GM18868 (cell line): Measurements from ENCODE around the gene LMOD3.

Source experiments
- ATAC-seq: cut with Tn5 transposase; IDR thresholded peaks from one replicate; pipeline ENCODE4 v1.9.1; 2021; ENCODE audit warnings: mild to moderate bottlenecking, moderate library complexity; ENCODE audit not compliant: unreplicated experiment

The LMOD3 gene

DNA sequence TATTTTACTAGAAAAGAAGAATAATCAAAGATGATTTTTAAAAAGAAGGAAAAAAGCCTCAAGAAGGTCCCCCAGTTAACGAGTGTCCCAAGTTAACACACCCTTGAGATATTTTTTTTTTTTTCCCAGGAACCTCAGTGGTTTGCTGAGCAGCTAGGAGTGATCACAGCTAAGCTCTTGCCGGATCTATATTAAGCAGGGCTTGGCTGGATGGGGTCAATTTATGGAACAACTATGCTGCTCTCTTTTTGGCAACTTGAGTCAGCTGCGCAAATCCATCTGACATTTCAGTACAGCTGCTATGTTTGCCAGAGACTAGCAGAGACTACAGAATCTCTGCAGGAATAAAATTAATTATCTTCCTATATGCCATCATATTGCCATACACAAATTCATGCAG, at the start of gene LMOD3:
TSS of gene LMOD3 (minus strand) at position 193 of the 400 bp plus-strand sequence. CDS start 209 bp downstream, outside the sequence.
- ATAC-seq = no peak

DNA sequence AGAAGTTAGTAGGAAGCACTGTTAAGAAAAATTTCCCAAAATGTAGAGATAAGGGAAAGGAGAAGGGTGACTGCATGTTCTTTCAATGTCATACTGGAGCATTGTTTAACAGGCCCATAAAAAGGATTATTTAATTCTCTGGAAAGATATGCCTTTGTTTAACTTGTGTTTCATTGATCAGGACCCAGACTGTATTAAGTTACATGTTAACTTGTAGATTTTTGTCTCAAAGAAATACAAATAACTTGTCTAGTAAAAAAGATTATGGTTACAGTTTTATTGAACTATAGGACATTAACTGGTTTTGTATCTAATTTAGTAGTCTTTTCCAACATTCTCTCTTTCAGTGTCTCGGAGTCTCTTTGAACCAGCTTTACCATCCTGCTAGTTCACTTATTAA, 49.7 kb upstream of the LMOD3 start:
- no peak for ATAC-seq

DNA sequence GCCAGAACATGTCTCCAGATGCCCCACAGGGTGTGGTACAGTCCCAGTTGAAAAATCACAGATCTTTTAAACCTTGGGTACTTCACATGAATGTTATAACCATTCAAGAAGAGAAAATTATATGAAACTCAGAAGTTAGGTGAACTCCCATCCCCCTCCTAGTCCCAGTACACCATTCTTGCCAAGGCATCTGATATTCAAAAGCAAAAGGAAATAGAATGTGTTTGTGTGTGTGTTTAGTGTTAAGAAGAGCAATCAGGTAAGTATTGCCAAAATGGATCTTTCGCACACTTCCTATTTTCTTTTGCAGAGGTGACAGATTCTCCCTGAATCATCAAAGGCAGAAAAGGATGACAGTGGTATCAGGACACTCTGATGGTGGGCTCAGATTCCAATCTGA, 44.1 kb upstream of the LMOD3 start:
- ATAC-seq = no peak

DNA sequence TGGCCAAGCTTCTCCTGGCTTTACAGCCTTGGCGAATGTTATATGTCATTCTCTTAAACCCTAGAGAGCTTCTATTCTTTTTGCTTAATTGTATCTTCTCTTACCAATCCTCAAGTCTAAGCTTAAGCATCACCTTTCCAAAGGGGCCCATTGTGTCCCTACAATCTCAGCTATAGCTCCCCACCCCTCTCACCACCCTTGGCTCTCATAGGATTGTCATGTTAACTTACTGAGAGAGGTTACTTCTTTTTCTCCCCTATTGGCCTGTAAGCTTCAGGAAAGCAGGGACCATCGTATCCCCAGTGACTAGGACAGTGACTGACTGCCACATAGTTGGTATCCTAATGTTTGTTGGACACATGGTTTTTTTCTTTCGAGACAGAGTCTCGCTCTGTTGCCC, 43.3 kb upstream of the LMOD3 start:
- no peak for ATAC-seq

DNA sequence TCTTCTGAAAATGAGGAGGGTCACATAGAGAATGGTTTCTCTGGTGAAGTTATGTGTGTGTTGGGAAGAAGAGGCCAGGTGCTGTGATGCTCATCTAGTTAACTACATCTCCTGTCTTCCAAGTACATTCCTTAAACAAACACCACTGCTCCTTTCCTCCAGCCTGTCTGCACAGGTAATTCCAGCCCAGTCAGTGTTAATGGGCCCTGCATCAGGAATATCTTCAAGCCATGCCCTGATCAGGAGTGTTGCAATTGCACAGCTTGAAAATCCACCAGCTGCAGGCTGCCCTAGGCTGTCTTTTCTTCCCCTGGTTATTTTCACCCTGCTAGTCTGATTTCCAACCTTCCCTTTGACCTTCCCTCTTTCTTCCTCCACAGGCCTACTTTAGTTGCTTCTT, 41.9 kb upstream of the LMOD3 start:
- ATAC-seq = no peak

DNA sequence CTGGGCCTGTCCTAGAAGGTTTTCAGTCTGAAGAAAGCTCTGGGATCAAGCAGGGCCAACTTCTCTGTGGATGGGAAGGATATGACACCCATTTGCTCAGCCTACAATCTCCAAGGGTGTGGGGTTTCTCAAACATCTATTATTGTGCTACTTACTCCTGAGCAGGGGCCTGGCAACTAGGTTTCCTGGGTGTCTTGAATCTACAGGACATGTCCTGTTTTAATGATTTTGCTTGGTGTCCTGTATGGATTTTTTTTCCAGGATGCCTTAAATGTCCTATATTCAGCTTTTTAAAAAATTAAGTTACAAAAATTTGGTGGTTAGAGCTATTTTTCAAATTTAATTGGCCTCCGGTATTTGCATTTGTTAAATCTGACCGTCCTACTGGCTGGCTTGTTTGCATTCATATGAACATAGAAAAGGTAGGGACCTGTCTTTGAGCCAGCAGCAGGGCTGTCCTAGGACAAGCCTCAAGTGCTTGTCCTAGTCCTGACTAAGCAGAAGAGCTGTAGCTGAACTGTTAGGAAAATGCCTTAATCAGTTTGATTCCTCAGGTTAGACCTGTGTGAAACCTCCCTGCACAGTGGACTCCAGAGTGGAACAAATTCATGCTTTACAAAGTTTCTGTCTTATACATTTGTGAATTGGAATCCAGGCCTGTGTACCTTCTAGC, 40.0 kb upstream of the LMOD3 start:
- no peak for ATAC-seq

DNA sequence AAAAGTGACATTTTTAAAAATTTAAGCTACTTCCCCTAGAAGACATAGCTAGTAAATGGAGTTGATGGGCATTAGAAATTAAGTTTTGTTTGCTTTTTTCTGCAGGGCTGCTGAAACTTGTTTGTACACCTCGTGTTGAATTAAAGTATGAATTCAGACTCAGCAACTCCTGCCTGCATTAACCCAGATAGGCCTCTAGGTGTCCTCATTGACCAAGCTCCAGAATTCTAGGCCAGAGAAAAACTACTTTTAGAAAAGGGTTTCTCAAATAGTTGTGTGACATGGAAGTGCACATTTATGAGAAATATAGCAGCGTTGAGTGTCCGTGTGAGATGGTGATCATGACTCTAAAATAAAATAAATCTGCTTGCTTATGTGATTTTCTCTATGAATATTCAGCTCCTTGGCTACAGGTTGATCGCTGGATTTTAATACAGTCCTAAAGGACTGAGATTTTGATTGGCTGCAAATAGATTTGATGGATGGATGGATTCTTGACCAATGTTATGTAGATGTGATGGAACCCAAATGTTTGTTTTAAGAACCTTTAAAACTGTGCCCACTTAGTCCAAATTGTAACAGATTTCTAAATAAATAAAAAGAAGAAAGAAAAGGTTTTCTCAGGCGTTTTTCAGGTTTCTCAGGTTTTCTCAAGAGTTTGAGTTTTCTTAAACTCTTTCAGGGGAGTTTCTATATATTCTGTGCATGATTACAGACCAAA, 39.4 kb upstream of the LMOD3 start:
- peak; percentile 69 for ATAC-seq

DNA sequence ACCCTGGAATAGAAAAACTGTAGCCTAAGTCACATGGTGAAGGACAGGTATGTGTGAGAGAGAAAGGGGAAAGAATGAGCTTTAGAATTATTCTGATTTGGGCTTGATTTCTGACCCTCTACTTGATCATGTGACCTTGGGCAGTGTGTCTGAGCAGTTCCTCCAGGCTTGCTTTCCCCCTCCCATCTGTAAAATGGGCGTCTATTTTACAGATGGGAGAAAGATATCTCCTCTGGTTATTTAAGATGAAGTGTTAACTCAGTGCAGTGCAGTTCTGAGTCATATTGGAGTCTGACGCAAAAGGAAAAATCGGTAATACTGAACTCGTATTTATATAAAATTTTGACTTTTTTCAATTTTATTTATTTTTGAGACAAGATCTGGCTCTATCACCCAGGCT, 38.1 kb upstream of the LMOD3 start:
- no peak for ATAC-seq

DNA sequence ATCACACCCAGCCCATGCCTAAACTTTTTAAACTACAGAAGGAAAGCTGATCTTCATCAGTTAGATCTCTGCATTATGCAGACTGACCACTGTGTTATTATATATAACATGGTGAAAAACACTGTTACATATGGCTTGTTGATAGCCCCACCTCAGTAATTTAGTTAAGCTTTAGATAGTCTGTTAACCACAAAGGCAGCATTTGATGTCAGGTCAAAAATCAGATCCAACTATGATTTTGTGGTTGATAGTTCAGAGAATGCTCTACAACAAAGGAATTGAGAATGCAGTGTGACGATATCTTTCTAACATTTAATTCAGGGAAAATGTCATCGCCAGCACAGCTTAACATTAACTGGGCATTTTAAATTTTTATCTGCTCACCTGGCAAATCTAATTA, 37.7 kb upstream of the LMOD3 start:
- ATAC-seq = no peak

DNA sequence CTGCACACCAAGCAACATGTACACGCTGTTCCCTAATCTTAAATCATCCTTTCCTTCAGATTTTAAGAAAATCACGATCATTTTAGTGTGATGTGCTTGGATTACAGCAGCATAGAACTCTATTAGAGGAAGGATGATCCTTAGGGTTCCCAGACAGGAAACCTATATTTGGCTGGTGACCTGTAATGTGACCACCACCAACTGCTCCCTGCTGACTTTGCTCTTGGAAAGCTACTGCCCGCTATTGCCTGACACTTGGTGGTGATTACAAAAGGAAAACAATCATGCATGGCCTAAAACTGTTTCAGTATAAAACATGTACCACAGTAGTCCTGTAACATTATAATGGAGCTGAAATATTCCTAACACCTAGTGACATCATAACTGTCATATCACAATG, 27.2 kb upstream of the LMOD3 start:
- ATAC-seq = no peak

DNA sequence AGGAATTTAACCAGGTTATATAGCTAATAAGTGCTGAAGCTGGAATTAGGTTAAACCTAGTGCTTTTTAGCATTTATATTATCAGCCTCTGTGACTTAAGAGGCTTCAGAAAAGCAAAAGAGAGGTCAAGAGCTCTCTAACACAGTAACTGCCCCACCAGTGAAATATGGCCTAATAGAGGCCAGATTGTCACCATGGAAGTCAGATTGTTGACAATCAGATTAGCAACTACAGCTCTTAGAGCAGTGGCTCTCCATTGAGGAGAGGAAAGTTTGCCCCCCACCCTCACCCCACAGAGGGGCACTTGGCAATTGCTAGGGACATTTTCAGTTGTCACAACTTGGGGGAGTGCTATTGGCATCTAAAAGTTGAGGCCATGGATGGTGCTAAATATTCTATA, 23.3 kb upstream of the LMOD3 start:
- ATAC-seq = no peak

DNA sequence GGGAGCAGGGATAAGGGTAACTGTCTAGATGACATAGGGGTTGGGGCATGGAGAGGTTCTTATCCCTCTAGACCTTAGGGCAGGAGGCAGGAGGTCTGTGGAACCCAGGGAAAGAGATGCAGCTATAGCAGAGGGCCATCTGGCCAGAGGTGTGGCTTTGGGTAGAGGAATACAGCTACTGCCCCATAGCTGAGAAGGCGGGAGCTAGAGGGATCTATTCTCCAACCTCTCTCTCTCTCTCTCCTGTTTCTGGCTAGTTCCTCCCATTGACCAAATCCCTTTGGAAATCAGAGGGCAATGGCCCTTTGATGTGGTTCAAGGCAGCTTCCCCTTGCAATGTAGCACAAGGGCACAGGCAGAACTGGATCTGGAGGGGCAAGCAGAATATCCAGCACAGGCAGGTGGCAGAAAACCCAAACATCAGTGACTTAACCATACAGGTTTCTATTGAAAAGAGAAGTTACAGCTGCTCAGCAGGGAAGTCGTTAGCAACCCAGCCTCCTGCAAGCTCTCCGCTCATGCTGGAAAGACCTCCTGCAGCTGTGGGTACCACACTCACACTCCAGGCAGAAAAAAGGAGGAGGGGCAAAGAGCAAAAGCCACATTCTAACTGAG, 22.3 kb upstream of the LMOD3 start:
- no peak for ATAC-seq

DNA sequence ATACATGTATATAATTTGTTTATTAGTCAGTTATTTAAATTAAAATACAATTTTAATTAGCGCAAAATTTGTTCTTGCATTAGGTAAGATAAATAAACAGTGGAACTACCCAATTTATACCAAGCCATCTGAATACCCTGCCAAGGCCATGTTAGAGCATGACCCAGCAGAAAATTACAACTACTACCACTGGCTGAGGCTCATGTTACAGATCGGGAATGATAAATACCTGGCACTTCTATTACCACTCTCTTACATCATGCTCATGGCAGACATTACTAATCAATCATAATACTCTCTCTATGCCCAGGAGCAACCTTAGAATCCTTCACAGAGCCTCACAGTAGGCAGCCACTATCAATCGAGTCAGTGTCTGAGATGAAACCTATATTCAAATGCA, 21.2 kb upstream of the LMOD3 start:
- ATAC-seq = no peak

DNA sequence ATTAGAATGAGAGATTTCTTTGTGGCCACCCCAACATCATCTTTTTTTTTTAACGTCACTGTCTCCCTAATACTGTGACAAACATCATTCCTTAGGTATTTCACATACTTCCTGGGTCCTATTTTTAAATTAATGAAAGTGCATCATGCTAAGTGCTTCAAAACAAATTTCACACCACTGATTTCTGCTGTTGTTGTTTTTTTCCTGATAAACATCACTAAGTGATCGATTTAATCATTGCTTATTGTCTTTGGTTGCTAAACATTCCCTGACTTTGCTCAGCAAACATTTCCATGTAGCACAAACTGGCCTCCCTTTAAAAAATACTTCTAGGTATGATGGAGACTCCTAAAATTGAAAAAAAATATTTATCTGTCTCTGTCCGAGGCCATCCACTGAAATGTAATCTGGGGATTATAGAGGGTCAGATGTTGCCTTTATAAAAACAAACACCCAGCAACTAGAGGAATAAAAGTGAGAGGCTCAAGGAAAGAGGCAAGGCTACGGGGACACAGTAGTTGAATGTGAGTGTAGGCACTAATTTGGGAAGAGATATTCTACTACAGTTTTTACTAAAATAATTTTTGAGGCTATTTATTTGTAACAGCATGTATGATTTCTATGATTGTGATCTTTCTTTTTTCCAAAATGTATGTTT, 20.5 kb upstream of the LMOD3 start:
- no peak for ATAC-seq

DNA sequence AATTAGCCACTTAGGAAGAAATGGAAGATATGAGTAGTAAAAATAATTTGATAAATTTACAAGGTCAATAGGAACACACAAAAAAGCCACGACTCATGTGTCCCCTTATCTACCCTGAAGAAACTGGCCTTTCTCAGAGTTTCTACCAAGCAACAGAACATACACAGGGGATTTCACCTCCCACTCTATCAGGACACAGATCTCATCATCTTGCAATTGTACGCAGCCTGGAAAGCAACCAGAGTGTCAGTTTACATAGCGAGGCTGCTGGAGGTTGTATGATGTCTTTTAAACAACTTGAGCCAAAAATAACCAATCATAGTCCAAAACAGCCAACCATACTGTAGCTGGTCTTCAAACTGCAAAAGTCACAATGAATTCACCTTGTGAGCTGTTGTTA, 19.7 kb upstream of the LMOD3 start:
- no peak for ATAC-seq

DNA sequence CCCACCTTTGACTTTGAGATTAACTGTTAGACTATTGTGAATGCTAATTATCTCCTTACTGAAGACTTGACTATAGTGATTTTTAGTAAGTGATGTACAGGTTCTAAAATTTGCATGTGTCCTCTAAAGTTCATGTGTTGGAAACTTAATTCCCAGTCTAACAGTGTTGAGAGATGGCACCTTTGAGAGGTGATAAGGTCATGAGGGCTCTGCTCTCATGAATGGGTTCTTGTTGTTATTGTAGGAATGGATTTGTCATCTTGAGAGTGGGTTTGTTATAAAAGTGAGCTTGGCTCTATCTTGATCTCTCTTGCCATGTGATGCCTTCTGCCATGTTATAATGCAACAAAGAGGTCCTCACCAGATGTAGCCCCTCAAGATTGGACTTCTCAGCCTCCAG, 18.9 kb upstream of the LMOD3 start:
- ATAC-seq = no peak

DNA sequence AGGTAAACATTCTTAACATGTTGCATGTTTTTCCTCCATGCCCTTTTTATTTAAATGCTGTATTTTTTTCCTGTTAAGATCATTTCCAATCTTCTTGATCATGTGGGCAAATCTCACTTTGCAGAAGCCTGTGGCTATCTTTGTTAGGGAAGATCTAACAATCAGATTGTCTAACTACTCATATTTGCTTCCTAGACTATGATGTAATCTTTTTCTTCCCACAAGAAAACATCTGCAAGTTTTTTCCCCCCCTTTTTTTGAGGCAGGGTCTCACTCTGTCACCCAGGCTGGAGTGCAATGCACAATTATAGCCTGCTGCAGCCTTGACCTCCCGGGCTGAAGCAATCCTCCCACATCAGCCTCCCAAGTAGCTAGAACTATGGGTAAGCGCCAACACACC, 15.0 kb upstream of the LMOD3 start:
- ATAC-seq = no peak

DNA sequence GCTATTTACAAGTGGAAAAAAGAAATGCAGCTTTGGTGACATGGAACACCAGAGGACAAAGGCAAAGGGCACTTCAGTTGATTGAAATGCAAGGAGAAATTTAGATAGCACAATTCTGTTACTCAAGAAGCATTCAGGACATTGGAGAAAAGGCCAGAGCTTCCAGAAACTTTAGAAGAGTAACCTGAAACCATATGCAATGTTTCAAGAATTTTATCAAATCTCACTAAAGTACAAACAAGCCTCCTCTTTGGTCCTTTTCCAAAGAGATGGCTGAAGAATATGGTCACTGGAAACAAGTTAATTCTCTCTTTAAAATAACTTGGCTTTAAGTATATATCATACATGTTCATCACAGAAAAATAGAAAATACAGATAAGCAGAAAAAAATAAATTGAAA, 14.6 kb upstream of the LMOD3 start:
- no peak for ATAC-seq

DNA sequence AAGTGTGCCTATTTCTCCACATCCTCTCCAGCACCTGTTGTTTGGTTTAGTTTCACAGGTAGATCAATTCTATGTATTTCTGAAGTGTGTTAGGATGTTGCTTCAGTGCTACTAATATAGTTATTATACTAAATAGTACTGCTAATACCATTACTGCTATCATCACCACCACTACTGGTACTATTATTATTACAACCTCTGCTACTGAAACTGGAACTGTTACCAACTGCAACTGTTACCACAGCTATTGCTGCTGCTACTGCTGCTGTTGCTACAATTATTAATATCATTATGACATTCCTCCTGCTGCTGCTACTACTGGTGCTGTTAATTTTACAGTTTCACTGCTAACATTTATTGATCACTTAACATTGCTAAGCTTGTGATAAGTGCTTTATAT, 8.3 kb upstream of the LMOD3 start:
- peak; percentile 87 for ATAC-seq

DNA sequence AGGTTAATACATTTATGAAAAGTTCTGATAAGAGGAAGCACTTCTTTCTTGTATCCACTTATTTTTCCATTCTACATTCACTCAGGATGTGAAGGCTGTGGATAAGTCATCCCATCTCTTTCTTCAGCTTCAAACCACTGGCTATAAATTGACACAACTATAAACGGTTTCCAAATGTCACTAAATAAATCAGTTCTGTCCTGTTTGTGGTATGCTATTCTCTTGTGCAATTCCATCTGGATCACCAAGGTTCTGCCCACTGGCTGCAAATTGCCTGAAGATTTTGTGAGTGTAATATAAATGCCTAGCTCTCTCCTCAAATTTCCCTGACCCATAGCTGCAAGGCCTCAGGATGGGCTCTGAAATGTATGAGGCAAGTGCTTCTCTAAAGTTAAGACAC, 7.1 kb upstream of the LMOD3 start:
- ATAC-seq = no peak

DNA sequence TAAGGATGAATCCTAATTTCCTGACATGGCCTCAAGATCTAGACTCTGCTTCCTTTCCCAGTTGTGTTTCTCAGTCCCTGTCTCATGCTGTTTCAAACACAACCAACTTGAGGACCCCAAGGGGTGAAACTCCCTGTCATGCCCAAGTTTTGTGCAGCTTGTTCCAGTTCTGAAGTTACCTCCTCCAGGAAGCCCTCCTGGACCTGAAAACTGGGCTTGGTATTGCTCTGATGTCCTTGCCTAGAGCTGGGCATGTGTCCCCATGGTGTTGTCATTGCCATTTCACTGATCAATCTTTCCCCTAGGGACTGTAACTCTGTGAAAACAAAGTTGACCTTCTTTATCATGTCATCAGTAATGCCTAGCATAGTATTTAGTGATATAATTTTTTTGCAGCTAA, 6.1 kb upstream of the LMOD3 start:
- no peak for ATAC-seq

DNA sequence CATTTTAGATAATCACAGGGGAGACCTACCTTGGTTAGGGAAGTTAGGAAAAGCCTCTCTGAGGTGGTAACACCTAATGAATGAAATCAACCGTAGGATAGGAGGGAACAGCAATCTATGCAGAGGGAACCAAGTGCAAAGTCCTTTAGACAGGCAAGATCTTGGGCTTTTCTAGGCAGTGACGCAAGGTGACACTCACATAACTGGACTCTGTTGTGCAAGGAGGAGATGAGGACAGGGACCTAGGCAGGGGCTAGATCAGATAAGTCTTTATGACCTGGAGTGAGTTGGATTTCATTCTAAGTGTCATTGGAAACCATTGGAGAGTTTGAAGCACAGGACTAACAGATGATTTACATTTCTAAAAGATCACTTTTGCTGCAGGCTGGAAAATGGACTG, 4.6 kb upstream of the LMOD3 start:
- no peak for ATAC-seq
